Measurements from ENCODE around the gene LRIT3.
"Not testable (repeated sequence)": the region's sequence is repeated elsewhere in the genome, so short reads cannot be mapped to it uniquely, and the experiment has no call there.

Gene LRIT3

GRCh38 chr4:109859426-109860300 is 11.8 kb downstream of the LRIT3 start:
- not testable (repeated sequence) for H3K4me1 ChIP-seq (ENCODE audit: control insufficient read depth, insufficient read depth, low read length); H3K27me3 ChIP-seq (replicated peaks; ENCODE audit: control insufficient read depth, insufficient read depth, low read length); H3K9me3 ChIP-seq (ENCODE audit: control insufficient read depth, low read length); H3K4me3 ChIP-seq (ENCODE audit: low read length); H3K36me3 ChIP-seq (ENCODE audit: control insufficient read depth, insufficient read depth, low read length, severe bottlenecking); H3K9ac ChIP-seq (ENCODE audit: low read length); DNase-seq (ENCODE audit: low read depth)

GRCh38 chr4:109861271-109861670 is 13.4 kb downstream of the LRIT3 start:
- Histone ChIP-seq H3K36me3 (ENCODE audit: control insufficient read depth, insufficient read depth, low read length, severe bottlenecking) (no peaks in the 10 kb centered on the region), H3K4me1 (ENCODE audit: control insufficient read depth, insufficient read depth, low read length) (no peaks in the 10 kb centered on the region), H3K9me3 (ENCODE audit: control insufficient read depth, low read length) (peaks cover 8% of the 10 kb centered on the region), H3K9ac (ENCODE audit: low read length) (no peak overlapping the region), H3K27me3 (replicated peaks; ENCODE audit: control insufficient read depth, insufficient read depth, low read length) (no peaks in the 10 kb centered on the region), H3K4me3 (ENCODE audit: low read length) (no peak overlapping the region)
- DNase-seq (ENCODE audit: low read depth) = no peak

- Histone ChIP-seq H3K4me1 (ENCODE audit: control insufficient read depth, insufficient read depth, low read length) (no peaks in the 10 kb centered on the region), H3K9me3 (ENCODE audit: control insufficient read depth, low read length) (peaks cover 8% of the 10 kb centered on the region), H3K9ac (ENCODE audit: low read length) (no peak overlapping the region), H3K36me3 (ENCODE audit: control insufficient read depth, insufficient read depth, low read length, severe bottlenecking) (no peaks in the 10 kb centered on the region), H3K27me3 (replicated peaks; ENCODE audit: control insufficient read depth, insufficient read depth, low read length) (no peaks in the 10 kb centered on the region), H3K4me3 (ENCODE audit: low read length) (no peak overlapping the region)
- no peak for DNase-seq (ENCODE audit: low read depth)
Observed at GRCh38 chr4:109861916-109862511, 14.1 kb downstream of the LRIT3 start.

GRCh38 chr4:109864134-109864533 is 16.2 kb downstream of the LRIT3 start:
- H3K4me3 ChIP-seq (ENCODE audit: low read length) = no peak overlapping the region
- no peak overlapping the region for H3K9ac ChIP-seq (ENCODE audit: low read length)
- H3K4me1 ChIP-seq (ENCODE audit: control insufficient read depth, insufficient read depth, low read length) = no peaks in the 10 kb centered on the region
- H3K9me3 ChIP-seq (ENCODE audit: control insufficient read depth, low read length) = peaks cover 8% of the 10 kb centered on the region
- H3K36me3 ChIP-seq (ENCODE audit: control insufficient read depth, insufficient read depth, low read length, severe bottlenecking) = no peaks in the 10 kb centered on the region
- DNase-seq (ENCODE audit: low read depth) = no peak
- no peaks in the 10 kb centered on the region for H3K27me3 ChIP-seq (replicated peaks; ENCODE audit: control insufficient read depth, insufficient read depth, low read length)

GRCh38 chr4:109870061-109870460 is 22.2 kb downstream of the LRIT3 start:
- DNase-seq (ENCODE audit: low read depth) = no peak
- H3K4me3 ChIP-seq (ENCODE audit: low read length) = no peak overlapping the region
- no peaks in the 10 kb centered on the region for H3K27me3 ChIP-seq (replicated peaks; ENCODE audit: control insufficient read depth, insufficient read depth, low read length)
- peaks cover 5% of the 10 kb centered on the region for H3K36me3 ChIP-seq (ENCODE audit: control insufficient read depth, insufficient read depth, low read length, severe bottlenecking)
- H3K9me3 ChIP-seq (ENCODE audit: control insufficient read depth, low read length) = no peaks in the 10 kb centered on the region
- H3K9ac ChIP-seq (ENCODE audit: low read length) = no peak overlapping the region
- H3K4me1 ChIP-seq (ENCODE audit: control insufficient read depth, insufficient read depth, low read length) = no peaks in the 10 kb centered on the region

- no peak for DNase-seq (ENCODE audit: low read depth)
- Histone ChIP-seq H3K9me3 (ENCODE audit: control insufficient read depth, low read length) (no peaks in the 10 kb centered on the region), H3K36me3 (ENCODE audit: control insufficient read depth, insufficient read depth, low read length, severe bottlenecking) (peaks cover 5% of the 10 kb centered on the region), H3K27me3 (replicated peaks; ENCODE audit: control insufficient read depth, insufficient read depth, low read length) (no peaks in the 10 kb centered on the region), H3K9ac (ENCODE audit: low read length) (no peak overlapping the region), H3K4me1 (ENCODE audit: control insufficient read depth, insufficient read depth, low read length) (no peaks in the 10 kb centered on the region), H3K4me3 (ENCODE audit: low read length) (no peak overlapping the region)
Observed at GRCh38 chr4:109872065-109872464, 24.2 kb downstream of the LRIT3 start.

- H3K9me3 ChIP-seq (ENCODE audit: control insufficient read depth, low read length) = no peaks in the 10 kb centered on the region
- no peak overlapping the region for H3K9ac ChIP-seq (ENCODE audit: low read length)
- peaks cover 5% of the 10 kb centered on the region for H3K36me3 ChIP-seq (ENCODE audit: control insufficient read depth, insufficient read depth, low read length, severe bottlenecking)
- H3K4me1 ChIP-seq (ENCODE audit: control insufficient read depth, insufficient read depth, low read length) = no peaks in the 10 kb centered on the region
- no peak overlapping the region for H3K4me3 ChIP-seq (ENCODE audit: low read length)
- no peaks in the 10 kb centered on the region for H3K27me3 ChIP-seq (replicated peaks; ENCODE audit: control insufficient read depth, insufficient read depth, low read length)
- no peak for DNase-seq (ENCODE audit: low read depth)
Observed at GRCh38 chr4:109872950-109873656, 25.2 kb downstream of the LRIT3 start.

GRCh38 chr4:109873791-109874514 is 26.0 kb downstream of the LRIT3 start:
- peak; percentile 15 for DNase-seq (ENCODE audit: low read depth)

GRCh38 chr4:109875106-109875505 is 27.2 kb downstream of the LRIT3 start:
- Histone ChIP-seq H3K9me3 (ENCODE audit: control insufficient read depth, low read length) (no peaks in the 10 kb centered on the region), H3K9ac (ENCODE audit: low read length) (no peak overlapping the region), H3K4me3 (ENCODE audit: low read length) (no peak overlapping the region), H3K27me3 (replicated peaks; ENCODE audit: control insufficient read depth, insufficient read depth, low read length) (peaks cover 6% of the 10 kb centered on the region), H3K36me3 (ENCODE audit: control insufficient read depth, insufficient read depth, low read length, severe bottlenecking) (peaks cover 2% of the 10 kb centered on the region), H3K4me1 (ENCODE audit: control insufficient read depth, insufficient read depth, low read length) (no peaks in the 10 kb centered on the region)
- DNase-seq (ENCODE audit: low read depth) = no peak

More at GRCh38 chr4:109873791-109874514, 26.0 kb downstream of the LRIT3 start:
- H3K36me3 ChIP-seq (ENCODE audit: control insufficient read depth, insufficient read depth, low read length, severe bottlenecking) = peaks cover 5% of the 10 kb centered on the region
- H3K9ac ChIP-seq (ENCODE audit: low read length) = no peak overlapping the region
- H3K4me3 ChIP-seq (ENCODE audit: low read length) = no peak overlapping the region
- H3K4me1 ChIP-seq (ENCODE audit: control insufficient read depth, insufficient read depth, low read length) = no peaks in the 10 kb centered on the region
- H3K9me3 ChIP-seq (ENCODE audit: control insufficient read depth, low read length) = no peaks in the 10 kb centered on the region
- peaks cover 3% of the 10 kb centered on the region for H3K27me3 ChIP-seq (replicated peaks; ENCODE audit: control insufficient read depth, insufficient read depth, low read length)

- H3K4me3 ChIP-seq (ENCODE audit: low read length); H3K4me1 ChIP-seq (ENCODE audit: control insufficient read depth, insufficient read depth, low read length); H3K9me3 ChIP-seq (ENCODE audit: control insufficient read depth, low read length); H3K27me3 ChIP-seq (replicated peaks; ENCODE audit: control insufficient read depth, insufficient read depth, low read length); H3K9ac ChIP-seq (ENCODE audit: low read length); H3K36me3 ChIP-seq (ENCODE audit: control insufficient read depth, insufficient read depth, low read length, severe bottlenecking); DNase-seq (ENCODE audit: low read depth): not testable (repeated sequence)
Observed at GRCh38 chr4:109875553-109875952, 27.6 kb downstream of the LRIT3 start.

Measured in adipocyte (in vitro differentiated cells).